KMS-11 (cell line): ENCODE measurements around the gene LCN2.

Source experiments
- H2AFZ ChIP-seq: fragments of 200-600 bp; sonication (generic); 2 replicates; pipeline ENCODE4 v1.6.1; 2016; ENCODE audit warnings: antibody characterized with exemption, mixed run types, low read depth
- H3K27ac ChIP-seq: fragments of 200-600 bp; sonication (generic); 2 replicates; pipeline ENCODE4 v1.6.1; 2016; ENCODE audit warnings: mild to moderate bottlenecking, mixed run types
- H3K27me3 ChIP-seq: fragments of 200-600 bp; sonication (generic); 2 replicates; pipeline ENCODE4 v1.6.1; 2017; ENCODE audit warnings: mild to moderate bottlenecking, low read depth, mixed run types, moderate library complexity; ENCODE audit not compliant: insufficient read depth
- H3K36me3 ChIP-seq: fragments of 200-600 bp; sonication (generic); 2 replicates; pipeline ENCODE4 v1.6.1; 2017; ENCODE audit warnings: mild to moderate bottlenecking, mixed run types; ENCODE audit not compliant: insufficient read depth
- H3K4me1 ChIP-seq: fragments of 200-600 bp; sonication (generic); 2 replicates; pipeline ENCODE4 v1.6.1; 2016; ENCODE audit warnings: mild to moderate bottlenecking, low read depth, mixed run types; ENCODE audit not compliant: poor library complexity, severe bottlenecking
- H3K4me2 ChIP-seq: fragments of 200-600 bp; sonication (generic); 2 replicates; pipeline ENCODE4 v1.7.0; 2016; ENCODE audit warnings: mild to moderate bottlenecking, mixed run types
- H3K4me3 ChIP-seq: fragments of 200-600 bp; sonication (generic); IDR thresholded peaks from 2 replicates; pipeline ENCODE4 v1.6.1; 2017; ENCODE audit warnings: low read depth, low read length, mixed read lengths; ENCODE audit not compliant: insufficient read depth
- H3K79me2 ChIP-seq: fragments of 200-600 bp; sonication (generic); 2 replicates; pipeline ENCODE4 v1.6.1; 2016; ENCODE audit warnings: low read depth, mixed run types; ENCODE audit not compliant: insufficient read depth
- H3K9ac ChIP-seq: fragments of 200-600 bp; sonication (generic); 2 replicates; pipeline ENCODE4 v1.6.1; 2016; ENCODE audit warnings: mild to moderate bottlenecking, mixed run types
- H4K20me1 ChIP-seq: fragments of 200-600 bp; sonication (generic); 2 replicates; pipeline ENCODE4 v1.6.1; 2016; ENCODE audit warnings: mild to moderate bottlenecking, mixed run types; ENCODE audit not compliant: insufficient read depth
- CTCF ChIP-seq: fragments of 200-600 bp; sonication (generic); conservative IDR thresholded peaks from 2 replicates; pipeline ENCODE4 v1.6.1; 2017; ENCODE audit warnings: low read depth, mild to moderate bottlenecking, antibody characterized with exemption, low read length, moderate library complexity, mixed read lengths

LCN2 gene

GRCh38 chr9:128164307-128164885 lies 15.1 kb downstream of the LCN2 start:
- no peak overlapping the region for H3K4me3 ChIP-seq
- H2AFZ ChIP-seq = no peak overlapping the region
- H4K20me1 ChIP-seq = no peaks in the 10 kb centered on the region
- H3K4me1 ChIP-seq = peaks cover 5% of the 10 kb centered on the region
- no peaks in the 10 kb centered on the region for H3K27me3 ChIP-seq
- H3K27ac ChIP-seq = no peak overlapping the region
- no peak overlapping the region for H3K9ac ChIP-seq
- H3K36me3 ChIP-seq = no peaks in the 10 kb centered on the region
- no peak for TF ChIP-seq CTCF
- H3K79me2 ChIP-seq = no peaks in the 10 kb centered on the region
- no peak overlapping the region for H3K4me2 ChIP-seq

- no peak overlapping the region for H3K27ac ChIP-seq
- no peaks in the 10 kb centered on the region for H3K36me3 ChIP-seq
- no peak overlapping the region for H3K4me3 ChIP-seq
- no peak overlapping the region for H2AFZ ChIP-seq
- H4K20me1 ChIP-seq = no peaks in the 10 kb centered on the region
- no peak overlapping the region for H3K4me2 ChIP-seq
- H3K27me3 ChIP-seq = no peaks in the 10 kb centered on the region
- H3K4me1 ChIP-seq = peaks cover 1% of the 10 kb centered on the region
- TF ChIP-seq CTCF = no peak
- H3K9ac ChIP-seq = no peak overlapping the region
- H3K79me2 ChIP-seq = no peaks in the 10 kb centered on the region
Observed at GRCh38 chr9:128166169-128166568, 16.9 kb downstream of the LCN2 start.

- Histone ChIP-seq H3K9ac (no peak overlapping the region), H3K36me3 (no peaks in the 10 kb centered on the region), H3K4me2 (no peak overlapping the region), H3K4me1 (no peaks in the 10 kb centered on the region), H4K20me1 (no peaks in the 10 kb centered on the region), H3K4me3 (no peak overlapping the region), H3K27me3 (no peaks in the 10 kb centered on the region), H3K79me2 (no peaks in the 10 kb centered on the region), H3K27ac (no peak overlapping the region), H2AFZ (no peak overlapping the region)
- TF ChIP-seq CTCF = no peak
Observed at GRCh38 chr9:128167209-128167608, 18.0 kb downstream of the LCN2 start.

- no peak overlapping the region for H3K27ac ChIP-seq
- no peaks in the 10 kb centered on the region for H3K79me2 ChIP-seq
- no peak overlapping the region for H2AFZ ChIP-seq
- TF ChIP-seq CTCF = no peak
- H3K4me2 ChIP-seq = no peak overlapping the region
- H3K4me1 ChIP-seq = no peaks in the 10 kb centered on the region
- no peak overlapping the region for H3K4me3 ChIP-seq
- no peaks in the 10 kb centered on the region for H4K20me1 ChIP-seq
- no peaks in the 10 kb centered on the region for H3K36me3 ChIP-seq
- no peak overlapping the region for H3K9ac ChIP-seq
- no peaks in the 10 kb centered on the region for H3K27me3 ChIP-seq
Observed at GRCh38 chr9:128168731-128169308, 19.6 kb downstream of the LCN2 start.
